OCI-LY3 (cell line): ENCODE results near the gene GPR89B.

Experiments used
- CTCF ChIP-seq: fragments of 200-600, 300-600 bp; sonication (generic); IDR thresholded peaks from 2 replicates; pipeline ENCODE4 v1.5.1; 2014; ENCODE audit warnings: antibody characterized with exemption, low read length, low read depth
- EZH2phosphoT487 ChIP-seq: fragments of 200-600 bp; shearing (Covaris generic); IDR thresholded peaks from 2 replicates; pipeline ENCODE4 v1.6.1; 2018; ENCODE audit warnings: antibody characterized with exemption, mixed run types, low read depth

- TF ChIP-seq CTCF (peak; percentile 31), EZH2phosphoT487 (no peak)
Observed at GRCh38 chr1:147892216-147892615, 36.0 kb upstream of the GPR89B start.
